A549 treated with DMSO at 1 μM for 4 hours (cell line): ENCODE measurements around the gene ANAPC13. TPM values are rescaled to one million over a fixed set of nuclear protein-coding genes. Genes with fewer than 3 reads are reported as not detected.

Experiments used
- total RNA-seq: library from RNA; stranded (reverse); fragments of 200-300 nt; extraction: Qiagen RNA extraction; gene quantifications from 5 replicates; pipeline ENCODE4 v1.2.3, GENCODE V29; 2022; ENCODE audit warnings: low read depth

ANAPC13 gene, protein sequence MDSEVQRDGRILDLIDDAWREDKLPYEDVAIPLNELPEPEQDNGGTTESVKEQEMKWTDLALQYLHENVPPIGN
- total RNA-seq: 45.4 to 54.0 TPM (median 50.5 TPM) in 5 replicates

DNA sequence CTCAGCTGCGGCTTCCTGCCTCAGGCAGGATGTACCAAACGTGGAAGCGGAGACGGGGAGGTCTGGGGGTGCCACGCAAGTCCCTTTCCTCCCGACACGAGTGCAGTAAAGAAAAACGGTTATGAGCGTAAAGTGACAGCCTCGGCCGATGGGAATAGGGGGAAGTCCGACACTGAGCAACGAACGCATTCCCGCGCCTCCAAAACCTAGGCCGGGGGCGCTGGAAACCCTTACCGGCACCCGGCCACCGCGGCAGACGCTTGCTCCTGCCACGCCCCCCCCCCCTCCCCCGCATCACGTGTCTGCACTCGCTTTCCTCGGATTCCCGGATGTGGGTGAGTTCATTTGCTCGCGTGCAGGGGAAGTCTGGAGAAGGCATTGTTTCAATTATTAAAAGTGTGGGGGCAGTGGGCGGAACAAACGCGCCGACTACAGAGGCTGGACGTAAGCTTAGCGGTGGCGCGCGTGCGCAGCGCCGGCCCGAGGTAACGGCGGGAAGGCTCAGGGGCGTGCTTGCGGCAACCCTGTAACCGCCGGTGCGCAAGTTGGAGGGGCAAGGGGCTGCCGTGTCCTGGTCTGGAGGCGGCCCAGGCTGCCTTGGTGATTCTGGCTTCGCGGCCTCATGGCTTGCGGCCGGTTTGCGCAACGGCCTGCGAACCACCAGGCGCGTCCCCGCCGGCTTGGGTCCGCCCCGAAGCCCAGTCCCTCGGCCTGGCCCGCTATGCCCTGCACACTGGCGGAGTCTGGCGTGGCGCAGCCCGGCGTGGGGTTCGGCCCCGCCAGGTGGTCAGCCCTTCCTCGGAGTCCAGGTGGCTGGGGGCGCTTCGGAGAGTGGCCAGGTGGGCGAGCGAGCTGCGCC, at the start of gene ANAPC13, which contains the start of gene CEP63:
ANAPC13 (minus strand) TSS at position 268 of the 859 bp plus-strand sequence. CDS start 3,081 bp downstream, outside the sequence.
CEP63 (plus strand) TSS at position 340 of the 859 bp plus-strand sequence. CDS start 9,264 bp downstream, outside the sequence.

Other genes starting within 250 kb of the ANAPC13 start
- gene RYK, start 235.1 kb downstream of the ANAPC13 start, total RNA-seq: 28.9 to 34.4 TPM (median 33.6 TPM) in 5 replicates
- gene AMOTL2, start 111.5 kb downstream of the ANAPC13 start, total RNA-seq: 43.8 to 45.0 TPM (median 44.7 TPM) in 5 replicates
- gene CEP63, start 72 bp upstream of the ANAPC13 start, total RNA-seq: 10.9 to 16.7 TPM (median 15.1 TPM) in 5 replicates
- 0.07 to 0.14 TPM (median 0.09 TPM) in 3 of 5 replicates, not detected in the others for gene KY, start 165.0 kb upstream of the ANAPC13 start, total RNA-seq